Stimulated activated CD8-positive, alpha-beta memory T cell treated with anti-CD3 and anti-CD28 coated beads, Interleukin-4, amount 100 ng/mL, for 4 hours (primary cell): ENCODE measurements around the gene ABCB9.

Experiments used
- DNase-seq, 2 donors: peaks; one replicate each; pipeline ENCODE4 v3.0.0-alpha.2; 2020; ENCODE audit warnings: low read depth in 2 of 2, low spot score in 1 of 2

The ABCB9 gene

DNA sequence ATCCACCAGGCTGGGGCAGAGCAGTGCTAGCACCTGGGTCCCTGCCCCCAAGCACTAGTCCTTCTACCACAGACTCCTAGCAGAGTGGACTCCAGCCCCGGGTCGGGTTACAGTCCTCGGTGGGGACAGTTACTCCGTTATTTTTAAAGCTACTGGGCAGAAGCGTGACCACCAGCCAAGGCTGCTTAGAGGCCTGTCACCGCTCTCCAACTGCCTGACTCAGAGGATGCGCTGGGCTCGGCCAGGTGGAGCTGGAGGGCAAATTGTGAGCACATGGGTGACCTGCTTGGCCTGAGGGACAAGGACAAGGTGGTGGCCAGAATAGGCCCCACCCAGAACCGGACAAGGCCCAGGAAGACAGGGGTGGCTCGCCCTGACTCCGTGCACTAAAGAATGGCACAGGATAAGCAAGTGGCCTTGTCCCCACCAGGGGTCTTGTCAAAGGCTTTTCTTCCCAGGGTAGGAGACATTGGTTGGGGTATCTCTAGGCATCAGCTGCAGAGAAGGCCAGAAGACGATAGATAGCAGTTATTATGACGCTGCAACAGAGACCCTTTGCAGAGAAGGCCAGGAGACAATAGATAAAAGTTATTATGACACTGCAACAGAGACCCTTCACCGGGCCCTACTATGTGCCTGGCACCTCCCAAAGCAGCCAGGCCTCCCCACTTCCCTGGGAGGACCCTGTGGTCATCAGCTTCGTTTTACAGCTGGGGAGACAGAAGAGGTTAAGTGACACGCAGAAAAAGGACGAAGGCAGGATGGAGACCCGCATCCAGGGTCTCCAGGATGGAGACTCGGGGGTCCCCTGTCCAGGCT lies 1.6 kb downstream of the ABCB9 start:
- DNase-seq = no peak

DNA sequence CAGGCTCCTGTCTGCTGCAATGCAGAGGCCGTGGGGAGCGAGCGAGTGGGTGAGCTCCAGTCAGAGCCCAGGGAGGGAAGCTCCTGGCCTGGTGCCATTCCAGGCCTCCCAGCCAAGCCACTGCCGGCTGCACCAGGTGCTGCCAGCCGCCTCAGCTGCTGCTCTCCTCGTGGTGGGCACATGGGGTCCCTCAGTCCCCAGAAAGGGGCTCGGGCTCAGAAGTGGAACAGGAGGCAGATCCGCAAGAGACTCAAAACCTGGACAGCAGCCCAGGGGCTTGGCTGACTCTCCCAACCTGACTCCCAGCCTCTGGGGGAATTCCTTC lies 2.4 kb downstream of the ABCB9 start:
- DNase-seq = no peak

DNA sequence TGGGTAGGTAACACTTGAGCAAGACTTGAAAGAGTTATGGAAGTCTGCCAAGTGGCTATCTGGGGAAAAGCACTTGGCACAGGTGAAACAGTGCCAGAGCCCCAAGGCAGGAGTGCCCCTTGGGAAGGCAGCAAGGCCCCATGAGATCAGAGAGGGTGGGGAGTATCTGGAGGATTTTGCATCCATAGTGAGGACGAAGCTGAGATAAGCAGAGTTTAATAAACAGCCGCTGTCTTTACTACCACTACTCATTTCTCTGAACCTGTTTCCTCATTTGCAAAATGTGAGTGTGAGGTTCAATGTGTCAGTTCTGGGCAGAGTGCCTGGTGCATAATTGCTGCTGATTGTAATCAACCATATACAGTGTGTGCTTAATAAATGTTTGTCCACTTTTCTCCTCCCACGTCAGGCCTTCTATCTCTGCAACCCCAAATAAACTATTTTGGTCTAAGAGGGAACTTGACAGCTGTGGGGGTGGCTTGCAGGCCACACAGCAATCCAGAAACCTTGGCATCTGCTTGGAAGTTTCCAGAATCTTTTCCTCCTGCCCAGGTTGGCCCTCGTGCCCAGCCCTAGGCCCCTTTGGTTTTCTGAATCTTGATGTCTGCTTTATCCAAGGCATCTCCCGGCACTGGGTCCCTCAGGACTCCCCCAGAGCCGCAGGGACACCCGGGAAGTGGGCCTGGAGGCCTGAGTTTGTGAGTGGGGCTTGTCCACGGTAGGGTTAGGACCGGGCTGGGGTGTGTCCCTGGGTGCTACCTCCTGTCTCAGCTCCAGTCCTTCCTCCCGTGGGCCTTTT lies 4.5 kb downstream of the ABCB9 start:
- no peak for DNase-seq

DNA sequence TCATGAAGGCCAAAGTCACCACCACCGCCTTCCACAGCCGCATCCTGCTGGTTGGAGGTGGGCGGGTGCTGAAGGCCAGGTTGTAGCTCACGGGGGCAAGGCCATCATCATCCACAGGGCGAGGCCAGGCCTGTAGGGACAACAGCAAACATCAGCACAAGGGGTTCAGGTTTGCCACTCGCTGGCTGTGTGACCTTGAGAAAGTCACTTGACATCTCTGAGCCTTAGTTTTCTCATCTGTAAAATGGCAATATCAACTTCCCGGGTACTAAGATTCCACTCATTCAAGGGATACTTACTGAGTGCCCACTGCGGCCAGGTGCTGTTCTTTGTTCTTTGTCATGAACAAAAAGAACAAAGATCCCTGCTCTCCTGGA lies 6.1 kb downstream of the ABCB9 start:
- DNase-seq = no peak

DNA sequence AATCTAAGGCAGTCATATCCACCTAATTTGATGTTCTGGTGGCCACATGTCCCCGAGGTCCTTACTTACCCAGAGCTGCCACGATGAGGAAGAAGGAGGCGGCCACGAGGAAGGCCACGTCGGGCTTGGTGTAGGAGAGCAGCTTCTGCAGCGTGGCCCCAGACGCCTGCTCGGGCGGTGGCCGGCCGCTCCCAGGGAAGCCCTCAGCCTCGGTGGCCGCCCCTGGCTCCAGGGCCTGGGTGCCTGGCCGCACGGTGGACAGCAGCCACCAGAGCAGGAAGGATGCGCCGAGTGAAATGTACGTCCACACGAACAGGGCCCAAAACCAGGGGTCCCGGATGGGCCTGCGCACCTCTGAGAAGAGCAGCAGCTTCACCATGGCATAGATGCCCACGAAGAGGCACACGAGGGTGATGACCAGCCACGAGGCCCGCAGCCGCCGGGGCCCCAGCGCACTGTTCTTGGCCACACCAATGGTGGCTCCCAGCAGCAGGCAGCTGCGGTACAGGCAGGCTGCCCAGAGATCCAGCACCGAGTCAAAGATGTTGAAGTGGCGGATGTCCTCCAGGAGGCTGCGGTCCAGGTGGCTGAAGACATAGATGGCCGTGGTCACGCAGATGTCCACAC lies 6.6 kb downstream of the ABCB9 start:
- DNase-seq = no peak

DNA sequence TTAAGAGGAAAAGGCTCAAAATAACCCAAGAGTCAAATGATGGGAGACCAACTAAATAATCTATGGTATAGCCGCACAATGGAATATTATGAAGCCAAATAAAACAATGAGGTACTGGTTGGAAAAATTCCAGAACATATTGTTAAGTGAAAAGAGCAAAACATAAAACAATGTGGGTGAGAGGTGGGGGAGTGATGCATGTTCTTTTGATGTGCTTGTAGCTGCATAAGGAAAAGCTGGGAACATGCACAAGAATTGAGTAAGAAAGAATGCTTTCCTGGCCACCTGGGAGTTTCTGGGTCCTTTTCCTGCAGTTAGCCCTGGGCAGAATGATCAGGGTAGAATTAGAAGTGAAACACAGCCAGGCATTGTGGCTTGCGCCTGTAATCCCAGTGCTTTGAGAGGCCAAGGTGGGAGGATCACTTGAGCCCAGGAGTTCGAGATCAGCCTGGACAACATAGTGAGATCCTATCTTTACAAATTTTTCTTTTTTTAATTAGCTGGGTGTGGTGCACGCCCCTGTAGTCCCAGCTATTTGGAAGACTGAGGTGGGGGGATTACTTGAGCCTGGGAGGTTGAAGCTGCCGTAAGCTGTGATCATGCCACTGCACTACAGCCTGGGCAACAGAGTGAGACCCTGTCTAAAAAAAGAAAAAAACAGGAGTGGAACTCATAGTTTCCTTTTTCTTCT lies 7.9 kb downstream of the ABCB9 start:
- DNase-seq = no peak

DNA sequence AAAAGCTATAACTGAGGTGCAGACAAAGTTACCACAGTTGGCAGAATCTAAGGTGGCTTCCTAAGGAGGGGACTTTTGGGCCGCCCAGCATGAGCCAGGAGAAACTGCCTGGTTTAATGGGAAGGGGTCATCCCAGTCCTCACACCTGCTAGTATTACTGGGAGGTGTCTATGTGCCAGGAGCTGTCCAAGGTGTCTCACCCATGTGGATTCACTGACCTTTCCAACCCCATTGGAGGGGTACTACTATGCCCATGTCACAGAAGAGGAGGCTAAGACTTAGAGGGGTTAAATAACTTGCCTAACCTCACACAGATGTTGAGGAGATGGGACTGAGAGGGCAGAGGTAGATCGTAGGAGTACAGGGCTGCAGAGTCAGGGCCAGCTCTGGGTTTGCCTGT lies 10.2 kb downstream of the ABCB9 start:
- DNase-seq = no peak

DNA sequence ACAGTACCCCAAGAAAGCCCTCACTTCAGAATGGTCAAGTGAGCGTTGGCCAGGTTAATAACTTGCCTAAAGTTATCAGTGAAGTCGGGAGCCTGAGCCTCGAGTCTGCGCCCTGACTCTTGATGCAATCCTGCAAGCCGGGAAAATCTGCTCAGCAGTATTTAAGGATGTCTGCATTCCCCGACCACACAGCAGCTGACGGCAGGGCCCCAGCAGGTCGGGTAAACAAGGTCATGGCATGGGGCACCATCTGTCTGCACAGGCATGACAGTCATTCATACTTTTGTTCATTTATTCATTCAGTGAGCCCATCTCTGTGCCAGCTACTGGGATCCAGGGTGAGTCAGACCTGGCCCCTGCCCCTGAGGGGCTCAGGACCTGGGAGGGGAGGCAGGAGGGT lies 11.1 kb downstream of the ABCB9 start:
- DNase-seq = no peak

DNA sequence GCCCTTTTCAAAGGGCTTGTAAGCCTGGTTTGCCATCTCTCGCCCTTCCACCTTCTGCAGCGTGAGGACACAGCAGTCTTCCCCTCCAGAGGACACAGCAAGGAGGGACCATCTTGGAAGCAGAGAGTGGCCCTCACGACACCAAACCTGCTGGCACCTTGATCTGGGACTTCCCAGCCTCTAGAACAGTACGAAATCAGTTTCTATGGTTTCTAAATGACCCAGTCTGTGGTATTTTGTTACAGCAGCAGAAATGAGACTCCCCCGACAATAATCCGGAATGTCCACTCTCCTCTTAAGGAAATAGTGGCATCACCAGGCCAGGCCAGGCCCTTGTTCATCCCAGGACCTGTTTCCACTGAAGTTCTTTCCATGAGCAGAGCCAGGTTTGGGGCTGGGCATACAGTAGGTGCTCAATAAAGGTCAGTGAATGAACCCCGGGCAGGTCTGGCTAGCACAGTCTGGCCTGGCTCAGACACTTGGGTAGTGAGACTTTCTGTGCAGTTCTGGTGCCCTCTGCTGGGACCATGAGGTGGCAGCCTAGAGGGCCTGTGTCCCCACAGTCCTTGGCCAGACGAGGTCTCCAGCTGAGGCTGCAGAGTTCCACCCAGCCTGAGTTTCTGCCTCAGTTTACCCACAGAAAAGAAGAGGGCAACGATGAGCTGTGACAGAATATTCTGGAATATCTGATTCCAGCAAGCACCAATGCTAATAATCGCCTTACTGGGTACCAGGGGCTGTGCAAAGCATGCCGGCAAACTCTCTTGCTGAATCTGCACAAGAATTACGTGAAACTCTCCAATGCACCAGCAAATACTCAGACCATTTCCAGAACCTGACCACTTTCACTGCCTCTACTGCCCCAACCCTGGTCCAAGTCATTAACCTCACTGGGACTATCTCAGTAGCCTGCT lies 14.0 kb downstream of the ABCB9 start:
- DNase-seq = peak; percentile 40 to 47

DNA sequence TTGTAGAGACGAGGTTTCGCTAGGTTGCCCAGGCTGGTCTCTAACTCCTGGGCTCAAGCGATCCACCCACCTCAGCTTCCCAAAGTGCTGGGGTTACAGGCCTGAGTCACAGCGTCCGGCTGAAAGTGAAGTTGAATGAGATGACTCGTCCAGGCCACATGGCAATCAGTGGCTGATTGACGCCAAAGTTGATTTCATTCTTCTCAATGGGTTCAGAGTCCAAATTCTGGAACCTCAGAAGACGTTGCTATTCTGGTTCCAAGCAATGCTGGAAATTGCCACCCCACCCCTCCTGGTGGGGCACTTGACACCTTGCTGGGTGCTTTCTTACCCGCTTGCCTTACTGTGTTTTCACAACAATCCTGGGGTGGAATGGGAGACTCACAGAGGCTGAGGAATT lies 14.9 kb downstream of the ABCB9 start:
- no peak for DNase-seq

DNA sequence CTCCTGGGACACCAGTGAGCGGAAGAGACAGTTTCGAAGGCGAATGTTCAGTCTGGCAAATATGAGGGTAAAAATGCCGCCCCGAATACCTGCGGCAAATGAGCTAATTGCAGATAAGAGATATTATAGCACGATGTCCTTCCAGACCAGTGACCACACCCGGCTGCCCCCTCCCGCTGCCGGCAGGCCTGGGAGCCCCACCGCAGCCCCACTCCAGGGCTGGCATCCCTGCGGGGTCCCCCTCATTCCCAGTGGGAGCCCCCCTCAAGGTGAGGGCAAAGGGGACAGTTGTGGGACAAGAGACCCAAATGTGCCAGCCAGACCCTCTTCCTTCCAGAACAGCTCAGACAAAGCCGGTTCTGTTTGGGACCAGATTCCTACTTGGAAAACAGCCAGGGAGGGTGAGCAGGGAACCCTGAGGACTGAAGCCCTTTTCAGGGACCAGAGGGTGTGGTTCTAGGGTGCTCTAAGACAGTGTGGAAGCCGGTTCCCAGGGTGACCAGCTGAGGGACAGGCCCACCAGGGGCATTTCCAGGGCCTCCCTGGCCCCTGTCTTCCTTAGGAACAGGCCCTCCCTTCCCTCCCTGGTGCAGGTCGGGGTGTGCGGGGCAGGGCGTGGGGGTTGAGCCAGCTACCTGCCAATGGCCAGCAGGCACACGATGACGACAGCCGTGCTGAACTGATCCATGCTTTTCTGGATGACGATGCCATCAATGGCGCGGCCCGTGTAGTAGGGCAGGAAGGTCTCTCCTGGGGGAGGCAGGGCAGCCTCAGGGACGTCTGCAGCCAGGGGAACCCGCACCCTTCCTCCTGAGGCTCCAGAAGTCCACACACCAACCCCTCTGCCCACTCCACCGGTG lies 16.2 kb downstream of the ABCB9 start:
- no peak for DNase-seq

DNA sequence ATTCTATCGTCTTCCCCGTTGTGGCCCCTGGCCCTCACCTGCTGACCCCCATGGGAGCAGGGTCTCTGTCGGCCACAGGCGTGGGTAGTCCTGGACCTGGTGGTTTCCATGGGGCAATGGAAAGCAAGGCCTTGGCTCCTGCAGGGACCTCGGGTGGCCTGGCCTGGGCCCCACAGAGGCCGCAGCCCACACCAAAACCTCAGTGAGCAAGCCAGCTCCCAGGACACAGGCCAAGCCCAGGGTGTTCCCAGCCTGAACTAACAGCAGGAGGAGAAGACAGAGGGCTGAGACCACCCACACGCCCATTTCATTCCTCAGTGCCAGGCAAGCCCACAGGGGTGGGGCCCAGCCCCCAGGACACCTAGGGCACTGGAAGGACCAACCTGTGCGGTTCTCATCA lies 16.9 kb downstream of the ABCB9 start:
- no peak for DNase-seq

DNA sequence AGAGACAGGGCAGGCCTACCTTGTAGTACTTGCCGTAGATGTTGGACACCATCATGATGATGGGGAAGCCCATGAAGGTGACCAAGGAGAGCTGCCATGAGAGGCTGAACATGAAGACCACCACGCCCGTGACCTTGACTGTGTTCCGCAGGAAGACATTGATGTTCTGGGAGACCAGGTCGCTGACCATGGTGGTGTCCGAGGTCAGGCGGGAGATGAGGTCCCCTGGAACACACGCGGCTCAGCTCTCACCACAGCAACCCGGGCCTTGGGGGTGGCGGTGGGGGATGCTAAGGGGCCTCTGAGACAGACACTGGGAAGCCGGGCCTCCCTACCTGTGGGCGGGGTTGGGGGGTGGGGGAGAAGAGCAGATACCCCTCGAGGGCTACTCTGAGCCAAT lies 17.7 kb downstream of the ABCB9 start:
- DNase-seq = no peak

DNA sequence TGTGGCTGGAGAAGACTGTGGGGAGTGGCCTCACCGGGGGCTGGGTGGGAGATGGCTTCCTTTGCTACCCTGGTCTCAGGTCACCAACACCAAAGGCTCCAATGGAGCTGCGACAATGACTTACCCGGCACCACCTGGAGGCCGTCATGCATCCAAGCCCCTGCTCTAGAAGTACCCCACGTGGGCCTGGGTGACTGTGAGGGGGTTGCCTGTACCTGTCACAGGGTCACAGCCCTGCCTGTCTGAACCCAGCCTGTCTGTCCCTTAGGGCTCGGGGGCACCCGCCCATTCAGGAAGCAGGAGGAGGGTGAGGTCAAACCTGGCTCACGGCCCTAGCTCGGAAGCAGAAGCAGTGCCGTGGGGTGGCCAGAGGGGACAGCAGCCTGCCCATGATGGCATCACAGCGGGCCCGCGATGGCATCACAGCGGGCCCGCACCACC lies 18.9 kb downstream of the ABCB9 start:
- no peak for DNase-seq

DNA sequence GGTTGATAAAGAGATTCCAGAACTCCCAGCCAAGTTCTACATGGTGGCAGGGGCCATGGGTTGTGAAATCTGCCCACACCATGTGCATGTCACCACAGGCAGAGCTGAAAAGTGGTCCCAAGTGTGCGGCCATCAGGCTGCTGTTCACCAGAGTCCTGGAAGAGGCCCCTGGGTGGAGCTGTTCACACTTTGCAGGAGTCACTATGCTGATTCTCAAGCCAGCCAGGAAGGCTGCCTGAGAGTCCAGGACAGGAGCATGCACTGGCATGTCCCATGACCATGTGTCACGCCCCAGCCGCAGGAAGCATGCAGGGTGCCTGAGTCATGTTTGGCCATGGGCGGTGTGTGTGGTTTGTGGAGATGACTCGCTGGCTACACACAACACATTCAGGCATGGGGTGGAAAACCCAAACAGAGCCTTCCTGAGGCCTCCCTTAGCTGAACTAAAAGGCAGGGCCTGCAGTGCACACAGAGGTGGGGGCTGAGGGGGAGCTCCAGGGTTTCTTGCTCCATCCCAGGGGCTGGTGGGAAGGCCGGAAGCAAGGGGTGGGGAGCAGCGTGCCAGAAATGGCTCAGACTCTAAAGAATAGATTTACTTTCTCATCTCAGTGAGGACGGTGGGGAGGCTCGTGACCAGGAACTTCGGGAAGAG lies 19.4 kb downstream of the ABCB9 start:
- DNase-seq = peak; percentile 44 to 75

DNA sequence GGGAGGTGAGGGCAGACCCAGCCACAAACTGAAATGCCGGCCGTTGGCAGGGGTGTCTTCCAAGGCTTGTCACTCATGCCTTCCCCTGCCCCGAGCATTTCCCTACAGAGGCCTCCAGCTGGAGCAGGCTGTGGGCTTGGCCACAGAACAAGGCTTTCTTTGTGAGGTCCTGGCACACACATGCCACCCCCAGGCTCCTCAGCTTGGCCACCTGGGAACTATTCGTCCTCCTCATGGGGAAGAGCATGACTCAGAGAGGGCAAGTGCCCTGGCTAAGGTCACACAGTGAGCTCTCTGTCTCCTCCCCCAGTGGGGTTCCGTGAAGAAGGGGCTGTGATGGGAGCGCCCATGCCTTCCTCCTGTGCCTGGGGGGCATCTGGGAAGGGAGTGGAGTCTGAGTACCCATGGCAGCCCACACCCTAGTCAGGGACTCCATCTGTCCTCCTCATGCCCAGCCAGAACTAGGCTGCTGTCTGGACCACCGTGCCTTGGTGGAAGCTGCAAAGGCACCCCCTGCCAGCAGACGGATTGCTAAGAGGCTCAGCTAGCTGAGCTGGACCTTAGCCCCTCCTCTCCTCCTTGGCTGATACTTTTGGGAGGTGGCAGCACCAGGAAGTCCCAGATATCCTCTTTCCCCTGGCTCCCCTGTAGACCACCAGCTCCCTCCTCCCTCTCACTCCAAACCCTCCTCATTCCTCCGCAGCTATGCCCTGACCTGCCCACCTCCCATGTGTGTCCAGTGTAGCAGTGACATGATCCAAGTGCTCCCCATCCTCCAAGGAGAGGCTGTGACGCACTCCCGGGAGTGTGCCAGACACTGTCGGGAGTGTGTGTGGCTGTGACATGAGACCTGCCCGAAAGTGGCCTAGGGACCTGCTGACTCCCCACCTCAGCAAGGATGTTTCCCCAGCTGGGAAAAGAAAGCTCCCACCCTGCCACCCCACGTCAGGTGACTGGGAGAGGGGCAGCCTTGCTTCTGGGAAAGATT lies 21.4 kb downstream of the ABCB9 start:
- DNase-seq = no peak

DNA sequence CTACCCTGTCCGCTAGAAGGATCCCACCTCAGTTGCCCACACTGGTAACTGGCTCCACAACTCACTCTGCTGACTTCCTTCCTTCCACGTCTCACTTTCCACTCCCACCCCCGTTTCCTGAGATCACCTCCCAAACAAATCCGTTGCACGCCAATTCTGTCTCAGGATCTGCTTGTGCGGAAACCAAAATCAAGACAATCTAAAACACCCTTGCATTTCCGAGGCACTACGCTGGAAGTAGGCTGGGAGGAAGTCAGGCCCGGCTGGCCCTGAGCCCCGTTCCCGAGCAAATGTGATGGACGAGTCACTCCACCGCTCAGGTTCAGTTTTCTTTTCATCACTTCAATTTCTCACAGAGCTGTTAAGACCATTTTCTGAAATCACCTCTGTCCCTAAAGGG lies 23.1 kb downstream of the ABCB9 start:
- no peak for DNase-seq

DNA sequence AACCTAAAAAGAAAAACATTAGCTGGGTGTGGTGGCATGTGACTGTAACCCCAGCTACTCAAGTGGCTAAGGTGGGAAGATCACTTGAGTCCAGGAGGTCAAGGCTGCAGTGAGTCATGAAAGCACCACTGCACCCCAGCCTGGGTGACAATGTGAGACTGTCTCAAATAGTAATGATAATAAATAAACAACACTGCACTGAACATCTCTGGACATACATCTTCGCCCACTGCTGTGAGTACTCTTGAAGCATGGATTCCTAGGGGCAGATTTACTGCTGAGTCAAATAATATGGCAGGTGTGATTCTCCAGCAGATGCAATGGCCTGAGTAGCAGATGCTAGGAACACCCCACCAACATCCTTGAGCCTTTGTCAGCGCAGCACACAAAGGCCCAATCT lies 23.6 kb downstream of the ABCB9 start:
- DNase-seq = no peak
